HG03135 (cell line): ENCODE measurements around the gene RPS2.

Experiments used
- ATAC-seq: cut with Tn5 transposase; IDR thresholded peaks from one replicate; pipeline ENCODE4 v1.9.1; 2021; ENCODE audit warnings: mild to moderate bottlenecking, moderate library complexity; ENCODE audit not compliant: unreplicated experiment

The RPS2 gene

DNA sequence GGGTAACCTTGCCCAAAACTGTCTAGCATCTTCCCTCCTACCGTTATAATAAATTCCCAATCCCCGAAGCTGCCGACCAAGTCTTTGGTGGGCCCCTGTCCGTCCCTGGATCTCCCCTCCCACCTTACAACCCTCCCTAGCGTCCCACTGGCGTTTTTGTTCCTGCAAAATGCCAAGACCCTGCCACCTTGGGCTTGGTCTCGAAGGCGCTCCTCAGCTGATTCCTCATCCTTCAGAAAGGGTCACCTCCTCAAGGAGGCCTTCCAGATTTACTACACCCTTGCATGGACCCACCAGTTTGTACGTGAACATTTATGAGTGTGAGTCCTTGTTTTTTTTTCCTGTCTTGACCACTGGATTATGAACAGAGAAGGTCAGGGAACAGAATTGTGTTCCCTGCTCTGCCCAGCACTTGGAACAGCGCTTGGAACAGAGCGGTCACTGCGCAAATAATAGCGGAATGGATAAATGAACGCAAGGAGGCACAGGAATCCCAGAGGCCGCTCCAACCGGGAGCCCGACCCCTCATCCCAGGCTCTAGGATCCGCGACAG is 18.4 kb upstream of the RPS2 start:
- no peak for ATAC-seq

DNA sequence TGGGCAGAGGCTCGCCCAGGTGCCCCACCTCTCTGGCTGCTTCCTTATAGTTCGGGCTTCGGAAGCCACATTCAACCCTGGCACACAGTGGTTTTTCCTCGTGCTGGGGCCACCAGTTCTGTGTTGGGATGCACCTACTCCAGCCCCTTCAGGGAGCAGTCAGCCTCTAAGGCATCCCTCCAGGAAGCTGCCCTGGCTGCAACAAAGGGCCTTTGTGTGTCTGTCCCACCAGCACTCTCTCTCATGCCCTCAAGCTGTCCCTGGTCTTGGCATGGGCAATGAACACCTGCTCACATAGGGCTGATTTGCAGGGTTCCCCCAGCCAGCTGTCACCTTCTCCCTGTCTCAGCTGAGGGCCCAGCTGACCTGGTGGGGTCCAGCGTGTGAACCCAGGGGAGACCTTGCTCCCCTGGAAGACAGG is 17.4 kb upstream of the RPS2 start:
- no peak for ATAC-seq

DNA sequence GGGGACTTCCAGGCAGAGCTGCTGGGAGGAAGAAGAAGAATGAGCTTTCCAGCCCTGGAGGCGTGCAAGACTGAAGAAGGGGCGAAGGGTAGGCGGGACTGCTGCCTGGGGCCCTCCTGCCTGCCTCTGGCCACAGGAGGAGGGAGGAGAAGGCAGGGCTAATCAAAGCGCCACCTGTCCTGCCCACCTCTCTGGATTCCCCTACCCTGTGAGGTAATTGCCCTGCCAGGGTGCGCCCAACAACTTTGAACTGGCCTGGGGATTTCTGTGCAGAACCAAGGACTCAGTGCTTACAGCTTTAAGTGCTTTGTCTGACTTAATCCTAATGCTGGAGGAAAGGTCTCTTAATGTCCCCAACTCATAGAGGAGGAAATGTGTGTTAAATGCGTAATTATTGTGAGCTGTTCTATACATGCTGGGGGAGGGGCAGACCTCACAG is 16.8 kb upstream of the RPS2 start, which contains the start of gene NOXO1:
NOXO1 (minus strand) TSS at position 72 of the 439 bp plus-strand sequence. CDS start 290 bp downstream, outside the sequence.
- ATAC-seq: no peak

DNA sequence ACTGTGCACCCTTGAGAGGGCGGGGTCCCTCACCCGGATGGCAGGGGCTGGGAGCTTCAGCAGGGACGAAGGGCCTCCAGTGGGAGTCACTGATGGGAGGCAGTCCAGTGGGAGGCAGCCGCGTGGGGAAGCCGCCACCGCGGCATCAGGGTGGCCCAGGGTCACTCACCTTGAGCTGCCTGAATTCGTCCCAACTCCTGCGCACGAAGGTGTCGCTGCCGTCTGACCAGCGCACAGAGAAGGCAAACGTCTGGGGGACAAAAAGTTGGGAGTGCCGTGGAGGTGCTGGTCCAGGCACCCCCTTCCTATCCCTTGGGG is 16.1 kb upstream of the RPS2 start:
- no peak for ATAC-seq

DNA sequence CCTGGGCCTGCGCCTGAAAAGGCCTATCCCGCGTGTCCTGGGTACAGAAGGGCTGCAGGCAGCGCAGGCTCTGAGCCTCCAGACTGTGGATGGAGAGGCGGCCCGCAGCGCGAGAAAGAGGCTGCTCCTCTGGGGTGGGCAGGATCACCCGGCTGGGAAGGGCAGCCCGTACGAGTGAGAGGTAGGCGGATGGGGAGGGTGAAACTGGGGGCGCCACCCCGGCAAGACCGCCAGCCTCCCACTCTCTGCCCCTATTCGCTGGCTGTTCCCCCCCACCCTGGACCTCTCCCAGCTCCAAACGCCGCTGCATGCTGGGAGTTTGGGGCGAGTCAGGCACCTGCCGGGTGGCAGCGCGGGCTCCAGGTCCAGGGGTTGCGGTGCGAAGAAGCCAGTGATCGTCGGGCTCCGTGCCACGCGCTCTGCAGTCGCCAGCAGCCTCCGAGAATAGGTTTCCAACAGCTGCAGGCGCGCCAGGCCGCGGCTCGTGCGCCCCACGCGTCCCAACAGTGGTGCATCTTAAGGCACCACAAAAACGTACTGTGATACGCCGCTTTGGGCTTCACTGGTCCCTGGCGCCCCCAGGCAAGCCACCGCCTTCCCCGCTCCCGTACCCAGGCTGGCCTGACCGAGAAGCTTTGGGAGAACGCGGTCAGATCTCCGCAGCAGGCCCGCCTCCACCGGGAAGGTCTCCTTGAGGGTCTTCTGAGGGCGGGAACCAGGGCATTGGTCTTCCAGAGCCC is 15.6 kb upstream of the RPS2 start:
- ATAC-seq: no peak

DNA sequence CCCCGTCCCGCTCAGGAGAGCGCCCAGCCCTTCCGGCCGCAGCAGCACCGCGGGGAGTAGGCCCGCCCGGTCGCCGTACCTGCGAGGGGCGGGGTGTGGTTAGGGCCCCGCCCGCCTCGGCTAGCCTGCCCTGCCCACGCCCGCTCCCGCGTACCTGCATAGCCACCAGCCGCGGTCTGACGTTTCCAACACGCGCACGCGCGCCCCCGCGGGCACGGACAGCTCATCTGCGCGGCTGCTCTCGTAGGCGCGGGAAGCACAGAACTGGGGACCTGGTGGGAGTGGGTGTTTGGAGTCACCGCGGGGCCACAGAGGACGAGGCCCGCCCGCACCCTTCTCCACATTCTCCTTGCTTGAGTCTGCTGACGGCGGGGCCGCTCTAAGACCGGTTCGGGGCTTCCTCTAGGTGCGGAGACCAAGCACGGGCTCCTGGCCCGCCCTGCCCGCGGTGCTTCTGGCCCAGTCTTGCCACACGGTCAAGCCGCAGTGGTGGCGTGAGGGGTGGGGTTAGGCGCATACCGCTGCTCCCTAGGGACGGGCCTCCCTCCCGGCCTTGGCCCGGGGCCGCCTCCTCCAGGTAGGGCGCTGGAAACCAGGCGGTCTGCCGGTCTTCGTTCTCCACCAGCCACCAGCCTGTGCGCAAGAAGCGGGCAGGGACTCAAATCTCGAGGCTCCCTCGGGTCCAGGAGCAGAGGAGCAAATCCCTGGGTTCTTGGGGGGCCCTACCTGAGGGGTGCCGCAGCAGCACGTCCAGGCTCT is 14.8 kb upstream of the RPS2 start:
- ATAC-seq: no peak

DNA sequence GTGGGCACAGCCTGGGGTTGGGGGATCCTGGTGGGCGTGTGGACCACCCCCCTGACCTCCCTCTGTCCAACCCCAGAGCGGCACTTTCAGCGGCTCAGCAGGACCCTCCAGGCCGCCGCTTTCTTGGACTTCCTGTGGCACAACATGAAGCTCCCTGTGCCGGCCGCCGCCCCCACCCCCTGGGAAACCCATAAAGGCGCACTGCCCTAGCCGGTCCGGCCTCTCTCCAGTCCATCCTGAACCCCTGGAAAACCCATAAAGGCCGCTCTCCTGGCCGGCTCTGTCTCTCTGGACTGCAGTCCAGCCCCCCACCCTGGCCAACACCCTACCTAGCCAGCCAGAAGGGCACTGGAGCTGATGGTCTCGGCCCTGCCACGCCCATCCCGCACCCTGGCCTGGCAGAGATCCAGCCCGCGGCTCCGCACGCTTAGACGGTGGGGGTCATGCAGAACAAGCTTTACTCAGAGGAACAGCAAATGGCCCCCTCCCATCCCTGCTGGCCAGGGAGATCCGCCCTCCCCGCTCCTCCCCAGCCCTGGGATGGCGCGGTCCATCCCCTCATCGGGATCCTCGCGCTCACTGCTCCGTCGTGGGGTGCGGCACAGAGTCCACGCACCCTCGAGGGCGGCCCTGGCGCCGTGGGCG is 14.0 kb upstream of the RPS2 start:
- no peak for ATAC-seq

DNA sequence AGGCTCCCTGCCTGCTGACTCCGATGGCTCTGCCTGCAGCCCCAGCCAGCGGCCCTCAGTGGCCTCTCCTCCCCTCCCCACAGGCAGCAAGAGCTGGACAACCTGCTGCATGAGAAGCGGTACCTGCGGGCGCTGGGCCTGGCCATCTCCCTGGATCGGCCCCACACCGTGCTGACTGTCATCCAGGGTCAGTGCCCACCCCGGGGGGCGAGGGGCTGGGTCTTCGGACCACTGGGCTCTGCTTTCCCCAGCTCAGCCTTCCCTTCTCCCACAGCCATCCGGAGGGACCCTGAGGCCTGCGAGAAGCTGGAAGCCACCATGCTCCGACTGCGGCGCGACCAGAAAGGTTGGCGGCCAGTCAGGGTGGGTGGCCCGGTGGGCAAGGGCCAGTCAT is 13.2 kb upstream of the RPS2 start:
- no peak for ATAC-seq

DNA sequence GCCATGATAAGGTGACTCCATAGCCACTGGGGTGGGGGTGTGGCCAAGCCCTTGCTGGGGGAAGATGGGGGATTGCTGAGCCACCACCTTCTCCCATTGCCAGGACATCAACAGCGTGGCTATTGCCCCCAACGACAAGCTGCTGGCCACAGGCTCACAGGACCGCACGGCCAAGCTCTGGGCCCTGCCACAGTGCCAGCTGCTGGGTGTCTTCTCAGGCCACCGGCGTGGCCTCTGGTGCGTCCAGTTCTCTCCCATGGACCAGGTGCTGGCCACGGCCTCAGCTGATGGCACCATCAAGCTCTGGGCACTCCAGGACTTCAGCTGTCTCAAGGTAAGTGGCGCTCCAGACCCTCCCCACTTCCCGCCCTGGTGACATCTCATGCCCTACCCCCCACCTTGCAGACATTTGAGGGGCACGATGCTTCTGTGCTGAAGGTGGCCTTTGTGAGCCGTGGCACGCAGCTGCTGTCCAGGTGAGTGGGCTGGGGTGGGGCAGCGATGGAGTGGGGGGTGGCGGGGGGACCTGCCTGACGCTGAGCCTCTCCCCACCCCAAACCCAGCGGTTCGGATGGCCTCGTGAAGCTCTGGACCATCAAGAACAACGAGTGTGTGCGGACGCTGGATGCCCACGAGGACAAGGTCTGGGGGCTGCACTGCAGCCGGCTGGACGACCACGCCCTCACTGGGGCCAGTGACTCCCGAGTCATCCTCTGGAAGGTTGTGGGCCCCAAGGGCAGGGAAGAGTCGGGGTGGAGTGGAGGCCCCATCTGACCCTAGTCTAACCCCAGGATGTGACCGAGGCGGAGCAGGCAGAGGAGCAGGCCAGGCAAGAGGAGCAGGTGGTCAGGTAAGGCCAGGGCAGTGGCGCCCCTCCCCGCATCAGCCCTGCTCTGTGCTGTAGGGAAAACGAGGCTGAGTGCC is 12.6 kb upstream of the RPS2 start:
- no peak for ATAC-seq

DNA sequence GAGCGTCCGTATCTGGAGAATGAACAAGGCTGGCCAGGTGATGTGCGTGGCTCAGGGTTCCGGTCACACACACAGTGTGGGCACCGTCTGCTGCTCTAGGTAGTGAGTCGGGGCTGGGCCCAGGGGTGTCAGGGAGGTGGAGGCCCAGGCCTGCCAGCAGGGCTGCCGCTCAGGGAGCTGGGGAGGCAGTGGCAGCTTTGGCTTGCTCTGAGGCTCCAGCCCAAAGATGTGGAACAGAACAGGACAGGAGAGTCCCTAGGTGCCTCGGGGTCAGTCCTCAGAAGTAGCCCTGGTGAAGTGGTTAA is 11.5 kb upstream of the RPS2 start:
- no peak for ATAC-seq

DNA sequence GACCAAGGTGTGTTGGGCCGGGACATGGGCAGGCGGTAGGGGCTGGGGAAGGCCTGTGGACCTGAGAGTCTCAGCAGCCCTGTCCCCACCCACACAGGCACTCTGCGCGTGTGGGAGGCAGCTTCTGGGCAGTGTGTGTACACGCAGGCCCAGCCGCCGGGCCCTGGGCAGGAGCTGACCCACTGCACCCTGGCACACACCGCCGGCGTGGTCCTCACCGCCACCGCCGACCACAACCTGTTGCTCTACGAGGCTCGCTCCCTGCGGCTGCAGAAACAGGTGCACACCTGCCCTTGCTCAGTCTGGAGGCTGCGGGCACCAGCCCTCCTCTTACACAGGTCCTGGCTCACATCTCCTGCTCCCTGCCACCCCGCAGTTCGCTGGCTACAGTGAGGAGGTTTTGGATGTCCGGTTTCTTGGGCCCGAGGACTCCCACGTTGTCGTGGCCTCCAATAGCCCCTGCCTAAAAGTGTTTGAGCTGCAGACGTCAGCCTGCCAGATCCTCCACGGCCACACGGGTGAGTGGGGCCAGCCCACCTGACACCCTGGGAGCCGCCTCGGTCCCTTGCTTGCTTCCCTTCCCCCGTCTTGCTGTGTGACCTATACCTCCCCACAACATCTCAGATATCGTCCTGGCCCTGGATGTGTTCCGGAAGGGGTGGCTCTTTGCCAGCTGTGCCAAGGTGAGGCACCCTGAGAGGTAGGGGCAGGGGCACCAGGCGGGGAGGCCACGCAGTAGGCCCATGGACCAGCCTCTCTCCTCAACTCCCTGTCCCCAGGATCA is 11.0 kb upstream of the RPS2 start:
- ATAC-seq: no peak

DNA sequence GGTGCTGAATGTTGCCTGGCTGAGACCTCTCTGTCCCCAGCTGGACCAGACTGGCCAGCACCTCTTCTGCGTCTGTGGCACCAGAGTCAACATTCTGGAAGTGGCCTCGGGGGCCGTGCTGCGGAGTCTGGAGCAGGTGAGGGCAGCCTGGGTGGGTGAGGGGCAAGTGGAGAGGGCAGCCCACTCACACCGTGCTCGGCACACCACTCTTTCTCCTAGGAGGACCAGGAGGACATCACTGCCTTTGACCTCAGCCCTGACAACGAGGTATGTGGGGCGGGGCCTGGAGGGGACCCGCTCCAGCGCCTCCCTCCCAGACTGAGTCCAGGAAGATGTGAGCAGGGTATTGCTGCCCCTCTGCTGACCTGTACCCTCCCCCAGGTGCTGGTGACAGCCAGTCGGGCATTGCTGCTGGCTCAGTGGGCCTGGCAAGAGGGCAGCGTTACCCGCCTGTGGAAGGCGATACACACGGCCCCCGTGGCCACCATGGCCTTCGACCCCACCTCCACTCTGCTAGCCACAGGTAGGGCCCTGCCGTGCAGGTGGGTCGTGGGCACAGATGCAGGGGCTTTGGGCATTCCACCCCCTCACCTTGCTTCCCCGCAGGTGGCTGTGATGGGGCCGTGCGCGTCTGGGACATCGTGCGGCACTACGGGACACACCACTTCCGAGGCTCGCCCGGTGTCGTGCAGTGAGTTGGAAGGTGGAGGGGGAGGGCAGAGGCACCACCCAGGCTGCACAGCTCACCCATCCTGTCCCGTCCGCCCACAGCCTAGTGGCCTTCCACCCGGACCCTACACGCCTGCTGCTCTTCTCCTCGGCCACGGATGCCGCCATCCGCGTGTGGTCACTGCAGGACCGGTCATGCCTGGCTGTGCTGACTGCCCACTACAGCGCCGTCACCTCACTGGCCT is 9.8 kb upstream of the RPS2 start:
- ATAC-seq: no peak

DNA sequence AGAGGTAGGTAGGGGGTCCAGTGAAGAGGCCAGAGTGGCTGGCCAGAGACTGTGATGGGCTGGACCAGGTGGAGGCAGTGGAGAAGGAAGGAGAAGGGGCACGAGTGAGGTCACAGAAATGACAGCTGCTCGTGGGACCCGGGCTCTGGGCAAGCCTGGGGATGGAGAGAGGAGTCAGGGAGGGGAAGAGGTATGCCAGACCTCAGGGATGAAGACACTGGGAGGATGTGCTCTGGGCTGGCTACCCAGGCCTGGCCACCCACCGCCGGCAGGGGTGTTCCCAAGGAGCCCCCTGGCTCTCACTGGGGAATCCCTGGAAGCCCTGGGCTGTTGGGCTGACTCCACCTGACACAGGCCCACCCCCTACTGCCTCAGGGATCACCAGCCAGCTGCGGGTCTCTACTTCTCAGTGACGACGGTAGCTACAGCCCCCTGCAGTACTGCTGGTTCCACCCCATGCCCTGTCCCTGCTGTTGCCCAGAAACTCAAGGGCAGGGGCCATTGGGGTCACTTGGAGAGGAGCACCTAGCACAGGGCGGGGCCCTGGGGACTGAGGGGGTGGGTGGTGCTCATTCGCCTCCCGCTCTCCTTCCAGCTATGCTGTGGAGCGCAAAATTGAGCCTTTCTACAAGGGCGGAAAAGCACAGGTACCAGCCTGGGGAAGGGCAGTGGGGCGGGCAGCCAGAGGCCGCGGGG is 9.0 kb upstream of the RPS2 start:
- ATAC-seq: no peak

DNA sequence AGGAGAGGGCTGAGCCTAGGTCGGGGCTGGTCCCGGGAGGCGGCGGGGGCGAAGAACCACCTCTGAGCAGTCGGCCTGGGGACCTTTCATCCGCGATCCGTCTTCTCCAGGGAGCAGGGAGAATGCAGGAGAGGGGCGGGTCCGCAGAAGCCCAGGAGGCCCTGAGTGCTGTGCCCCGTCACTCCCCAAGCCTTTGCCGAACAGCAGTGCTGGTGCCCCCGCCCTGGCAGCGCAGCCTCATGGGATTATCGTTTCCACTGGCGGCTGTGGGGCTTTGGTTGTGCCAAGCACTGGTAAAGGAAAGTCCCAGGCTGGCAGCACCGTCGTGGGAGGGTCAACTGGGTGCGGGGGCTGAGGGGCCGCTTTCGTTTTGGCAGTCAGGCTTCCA is 7.9 kb upstream of the RPS2 start:
- ATAC-seq: peak; percentile 2

DNA sequence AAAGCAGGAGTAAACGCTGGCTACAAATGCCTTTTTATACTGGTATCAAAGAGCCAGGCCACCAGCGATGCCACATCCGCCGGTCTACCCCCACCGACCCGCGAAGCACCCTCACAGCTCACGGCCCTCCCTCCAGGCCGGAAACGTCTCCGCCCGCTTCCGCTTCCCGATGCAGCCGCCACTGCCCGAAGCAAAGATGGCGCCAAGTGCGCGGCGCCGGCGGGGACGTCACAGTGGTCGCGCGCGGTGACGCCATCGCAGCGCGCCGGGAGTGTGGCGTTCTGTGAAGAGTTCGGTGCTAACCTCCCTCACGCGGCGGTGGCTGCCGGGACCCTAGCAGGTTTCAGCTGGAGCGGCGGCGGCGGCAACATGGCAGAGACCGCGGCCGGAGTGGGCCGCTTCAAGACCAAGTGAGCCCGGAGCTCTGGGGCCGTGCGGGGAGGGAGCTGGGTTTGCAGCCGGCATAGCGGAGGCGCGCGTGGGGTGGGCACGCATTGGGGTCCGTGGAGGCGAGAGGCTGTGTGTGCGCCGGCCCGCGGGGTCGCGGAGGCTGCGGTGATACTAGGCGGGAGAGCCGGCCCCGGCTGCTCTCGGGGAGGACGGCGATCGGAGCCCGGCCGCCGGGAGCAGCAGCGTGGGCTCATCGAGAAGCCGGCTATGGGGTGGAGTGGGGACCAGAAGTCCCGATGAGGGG is 7.3 kb upstream of the RPS2 start, which contains the start of gene TBL3:
TBL3 (plus strand) TSS at position 258 of the 694 bp plus-strand sequence; CDS start at position 370, 112 bp downstream.
- ATAC-seq: peak; percentile 72

DNA sequence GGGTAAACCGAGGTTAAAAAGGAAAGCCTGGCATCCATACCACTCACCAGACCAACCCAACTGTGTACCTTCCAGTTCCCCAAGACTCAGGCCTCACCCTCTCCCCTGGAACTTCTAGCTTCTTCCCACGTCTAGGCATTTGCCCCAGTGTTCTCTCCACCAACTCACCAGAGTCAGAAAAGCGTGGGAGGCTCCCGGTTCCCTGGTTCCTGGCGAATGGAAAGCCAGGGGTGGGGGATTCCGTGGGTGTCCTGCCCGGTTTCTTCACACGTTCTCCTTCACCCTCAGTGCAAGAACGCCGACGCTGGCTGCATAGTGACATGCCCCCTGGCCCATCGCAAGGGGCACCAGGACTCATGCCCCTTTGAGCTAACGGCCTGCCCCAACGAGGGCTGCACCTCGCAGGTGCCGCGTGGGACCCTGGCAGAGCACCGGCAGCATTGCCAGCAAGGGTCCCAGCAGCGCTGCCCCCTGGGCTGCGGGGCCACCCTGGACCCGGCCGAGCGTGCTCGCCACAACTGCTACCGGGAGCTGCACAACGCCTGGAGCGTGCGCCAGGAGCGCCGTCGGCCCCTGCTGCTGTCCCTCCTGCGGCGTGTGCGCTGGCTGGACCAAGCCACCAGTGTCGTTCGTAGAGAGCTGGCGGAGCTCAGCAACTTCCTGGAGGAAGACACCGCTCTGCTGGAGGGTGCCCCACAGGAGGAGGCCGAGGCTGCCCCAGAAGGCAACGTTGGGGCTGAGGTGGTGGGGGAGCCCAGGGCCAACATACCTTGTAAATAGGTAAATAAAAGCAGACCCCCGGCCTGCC is 3.7 kb upstream of the RPS2 start:
- no peak for ATAC-seq

DNA sequence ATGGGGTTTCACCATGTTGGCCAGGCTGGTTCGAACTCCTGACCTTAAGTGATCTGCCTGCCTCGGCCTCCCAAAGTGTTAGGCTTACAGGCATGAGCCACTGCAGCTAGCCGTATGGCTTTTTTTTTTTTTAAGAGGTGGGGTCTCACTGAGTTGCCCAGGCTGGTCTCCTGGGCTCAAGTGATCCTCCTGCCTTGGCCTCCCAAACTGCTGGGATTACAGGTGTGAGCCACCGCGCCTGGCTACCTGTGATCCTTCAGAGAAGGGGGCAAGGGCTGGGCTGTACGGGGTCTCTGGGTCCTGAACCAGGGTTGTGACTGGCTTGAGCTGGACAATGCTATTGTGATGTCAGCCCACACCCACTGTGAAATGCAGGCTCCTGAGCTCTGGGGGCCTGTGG is 1.8 kb upstream of the RPS2 start, which contains the start of gene RNF151:
RNF151 (plus strand) TSS at position 397 of the 400 bp plus-strand sequence. CDS start 26 bp downstream, outside the sequence.
- ATAC-seq: no peak
